GM12865 (cell line): ENCODE results near the gene UTRN.

Experiments
- DNase-seq: peaks from one replicate; pipeline ENCODE4 v3.0.0; 2010; ENCODE audit warnings: low read depth
- H3K4me3 ChIP-seq: 2 replicates; pipeline ENCODE4 v1.5.1; 2011; ENCODE audit warnings: mild to moderate bottlenecking, low read depth, low read length, control low read depth
- CTCF ChIP-seq: IDR thresholded peaks from 2 replicates; pipeline ENCODE4 v1.5.1; 2011; ENCODE audit warnings: low read length, control low read depth, low read depth, inconsistent platforms; ENCODE audit not compliant: insufficient read depth; ENCODE audit errors: missing control alignments

UTRN gene

GRCh38 chr6:144315981-144316861 is 31.1 kb downstream of the UTRN start:
- H3K4me3 ChIP-seq: no peak overlapping the region
- no peak for DNase-seq
- no peak for TF ChIP-seq CTCF

GRCh38 chr6:144316862-144317195 is 31.7 kb downstream of the UTRN start:
- no peak for DNase-seq
- H3K4me3 ChIP-seq: no peak overlapping the region
- no peak for TF ChIP-seq CTCF

- TF ChIP-seq CTCF: no peak
These were observed 32.6 kb downstream of the UTRN start for GRCh38 chr6:144317736-144318135.

GRCh38 chr6:144319211-144319610 is 34.1 kb downstream of the UTRN start:
- DNase-seq: no peak
- H3K4me3 ChIP-seq: no peak overlapping the region
- no peak for TF ChIP-seq CTCF

More at GRCh38 chr6:144317736-144318135, 32.6 kb downstream of the UTRN start:
- no peak overlapping the region for H3K4me3 ChIP-seq
- DNase-seq: no peak

GRCh38 chr6:144320741-144321140 is 35.6 kb downstream of the UTRN start:
- no peak for TF ChIP-seq CTCF
- DNase-seq: no peak
- H3K4me3 ChIP-seq: no peak overlapping the region

GRCh38 chr6:144321839-144322591 is 36.9 kb downstream of the UTRN start:
- DNase-seq: no peak
- no peak overlapping the region for H3K4me3 ChIP-seq
- no peak for TF ChIP-seq CTCF
